ENCODE results near the gene PKLR.
"Not testable (repeated sequence)": the region's sequence is repeated elsewhere in the genome, so short reads cannot be mapped to it uniquely, and the experiment has no call there.

PKLR gene

DNA sequence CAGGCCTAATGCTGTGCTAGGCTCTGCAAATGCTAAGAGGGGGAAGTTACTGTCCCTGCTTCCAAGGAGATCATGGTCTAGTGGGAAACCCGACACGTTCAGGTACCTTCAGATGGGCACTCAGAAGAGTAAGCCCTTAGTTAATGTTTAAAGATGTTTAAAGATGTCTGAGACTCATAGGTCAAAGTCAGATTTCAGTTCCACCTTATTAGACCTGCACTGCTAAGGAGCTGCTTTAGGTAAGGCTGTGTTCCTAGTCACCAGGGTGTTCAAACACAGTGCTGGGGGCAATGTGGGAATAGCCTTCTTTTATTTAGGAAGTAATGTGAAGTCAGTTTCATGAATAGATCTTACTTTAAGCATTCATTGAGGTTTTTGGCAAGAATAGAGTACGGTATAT is 15.7 kb upstream of the PKLR start:
- no peak for DNase-seq

GRCh38 chr1:155313261-155313660 is 12.0 kb upstream of the PKLR start:
- no peak for DNase-seq

GRCh38 chr1:155309423-155310021 is 8.3 kb upstream of the PKLR start:
- no peak for DNase-seq

DNA sequence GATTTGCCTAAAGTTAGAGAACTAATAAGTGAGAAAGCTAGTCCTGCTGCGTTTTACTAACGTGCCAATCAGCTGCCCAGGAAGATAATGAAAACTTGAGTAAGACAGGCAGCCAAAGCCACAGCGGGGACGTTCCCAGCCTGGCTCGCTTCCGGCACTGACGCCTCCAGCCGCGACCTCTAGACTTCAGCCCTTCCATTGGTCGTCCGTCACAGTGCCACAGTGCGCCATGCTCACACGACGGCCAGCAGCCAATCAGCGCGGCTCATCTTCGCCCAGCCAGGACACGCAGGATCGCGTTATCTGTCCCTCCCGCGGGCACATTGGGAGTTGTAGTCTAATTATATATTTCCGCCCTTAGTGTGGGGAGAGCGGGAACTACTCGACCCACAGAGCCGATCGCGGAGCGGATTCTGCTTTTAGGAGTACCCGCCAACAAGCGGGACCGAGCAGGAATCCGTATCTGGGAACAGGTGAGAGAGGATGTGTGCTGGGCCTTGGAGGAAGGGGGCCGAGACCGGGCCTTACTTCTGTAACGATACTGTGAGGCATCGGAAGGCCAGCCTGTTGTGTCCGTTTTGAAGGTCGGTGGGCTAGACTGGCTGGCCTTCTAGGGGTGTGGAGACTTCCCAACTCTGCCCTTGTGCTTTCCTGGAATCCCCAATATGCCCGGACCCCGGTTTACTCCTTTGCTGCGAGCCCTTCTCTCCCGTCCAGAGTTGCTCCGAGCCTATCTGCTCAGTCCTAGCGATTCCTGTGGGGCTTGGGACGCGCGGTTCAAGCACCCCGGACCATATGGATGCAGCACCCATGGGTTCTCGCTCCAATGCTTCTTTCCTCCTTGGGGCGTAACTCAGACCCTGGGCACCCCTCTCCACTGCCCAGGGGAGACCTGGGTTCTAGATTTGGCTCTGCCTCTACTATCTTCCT is 7.5 kb upstream of the PKLR start, which contains the start of gene FDPS:
FDPS (plus strand) TSS at position 374 of the 930 bp plus-strand sequence. CDS start 924 bp downstream, outside the sequence.
- peak; percentile 98 for DNase-seq

DNA sequence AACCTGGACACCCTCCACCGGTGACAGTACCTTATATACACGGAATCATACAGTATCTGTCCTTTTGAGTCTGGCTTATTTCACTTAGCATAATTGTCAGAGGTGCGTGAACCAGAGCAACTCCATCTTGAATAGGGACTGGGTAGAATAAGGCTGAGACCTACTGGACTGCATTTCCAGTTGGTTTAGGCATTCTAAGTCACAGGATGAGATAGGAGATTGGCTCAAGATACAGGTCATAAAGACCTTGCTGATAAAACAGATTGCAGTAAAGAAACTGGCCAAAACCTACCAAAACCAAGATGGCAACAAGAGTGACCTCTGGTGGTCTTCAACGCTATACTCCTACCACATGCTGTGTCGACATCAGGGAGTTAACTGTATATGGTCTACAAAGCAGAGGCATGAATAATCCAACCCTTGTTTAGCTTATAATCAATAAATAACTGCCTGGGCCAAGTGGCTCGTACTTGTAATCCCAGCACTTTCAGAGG is 6.1 kb upstream of the PKLR start:
- no peak for DNase-seq

GRCh38 chr1:155305881-155306391 is 4.7 kb upstream of the PKLR start:
- DNase-seq = no peak

- no peak for DNase-seq
Measured at GRCh38 chr1:155304558-155305063, 3.4 kb upstream of the PKLR start.

DNA sequence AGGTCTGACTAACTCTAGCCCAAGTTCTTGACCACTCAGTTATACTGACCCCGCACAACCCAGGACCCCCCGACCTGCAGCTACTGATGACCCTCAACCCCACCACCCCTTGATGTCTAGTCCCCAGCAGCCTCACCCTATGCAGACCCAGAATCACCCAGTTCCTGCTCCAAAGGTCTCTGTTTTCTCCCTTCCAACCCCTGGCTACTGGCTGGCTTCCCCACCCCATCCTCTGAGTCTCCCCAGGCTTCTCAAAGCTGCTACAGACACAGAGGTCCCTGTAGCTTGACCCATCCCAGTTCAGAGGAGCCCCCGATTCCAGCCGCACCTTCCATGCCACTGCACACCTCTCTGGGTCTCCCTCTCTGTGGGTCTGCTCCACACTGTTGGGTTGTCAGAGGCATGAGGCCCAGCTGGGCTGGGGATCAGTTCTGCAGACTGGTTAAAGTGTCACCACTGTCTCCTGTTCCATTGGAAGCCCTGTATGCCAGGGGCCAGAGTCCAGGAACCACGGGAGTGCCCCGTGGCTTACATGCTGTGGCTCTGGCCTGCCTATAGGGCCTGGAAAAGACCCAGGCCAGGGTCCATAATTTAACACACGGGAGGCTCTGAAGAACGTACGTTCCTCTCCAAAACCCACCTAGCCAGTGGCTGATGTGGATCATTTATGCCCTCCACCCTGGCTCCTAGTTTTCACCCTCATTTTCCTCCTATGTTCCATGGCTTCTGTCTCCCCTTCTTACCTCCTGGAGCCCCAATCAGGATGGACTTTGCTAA is 497 bp downstream of the PKLR start:
- no peak for DNase-seq

GRCh38 chr1:155300024-155300423 is 1.2 kb downstream of the PKLR start:
- no peak for DNase-seq

DNA sequence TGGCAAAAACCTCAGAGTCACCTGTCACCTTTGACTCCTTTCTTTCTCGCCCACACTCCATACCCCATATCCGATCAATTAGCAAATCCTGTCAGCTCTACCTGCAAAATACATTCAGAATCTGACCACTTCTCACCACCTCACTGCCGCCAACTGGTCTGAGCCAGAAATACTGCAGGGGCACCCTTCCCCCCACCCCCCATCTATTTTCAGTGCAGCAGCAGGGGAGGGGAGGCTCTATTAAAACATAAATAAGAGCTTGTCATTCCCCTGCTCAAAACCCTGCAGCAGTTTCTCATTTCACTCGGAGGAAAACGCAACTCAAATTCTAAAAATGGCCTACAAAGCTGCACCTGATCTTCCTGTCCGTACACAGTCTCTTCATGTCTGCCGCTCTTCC is 3.9 kb downstream of the PKLR start:
- no peak for DNase-seq

DNA sequence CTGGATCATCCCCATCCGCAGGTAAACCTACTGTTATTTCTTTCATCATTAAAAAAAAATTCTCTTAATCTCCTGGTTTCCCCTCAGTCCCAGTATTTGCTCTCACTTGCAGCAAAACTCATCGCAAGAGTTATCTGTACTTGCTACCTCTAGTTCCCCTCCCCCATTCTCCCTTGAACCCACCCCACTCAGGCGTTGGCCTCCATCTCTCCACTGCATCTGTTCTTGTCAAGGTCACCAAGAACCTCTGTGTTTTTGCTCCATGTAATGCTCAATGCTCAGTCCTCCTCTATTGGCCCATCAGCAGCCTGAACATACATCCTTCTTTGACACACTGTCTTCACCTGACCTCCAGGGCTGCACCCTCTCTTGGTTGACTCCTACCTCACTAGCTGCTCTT is 4.6 kb downstream of the PKLR start:
- no peak for DNase-seq

DNA sequence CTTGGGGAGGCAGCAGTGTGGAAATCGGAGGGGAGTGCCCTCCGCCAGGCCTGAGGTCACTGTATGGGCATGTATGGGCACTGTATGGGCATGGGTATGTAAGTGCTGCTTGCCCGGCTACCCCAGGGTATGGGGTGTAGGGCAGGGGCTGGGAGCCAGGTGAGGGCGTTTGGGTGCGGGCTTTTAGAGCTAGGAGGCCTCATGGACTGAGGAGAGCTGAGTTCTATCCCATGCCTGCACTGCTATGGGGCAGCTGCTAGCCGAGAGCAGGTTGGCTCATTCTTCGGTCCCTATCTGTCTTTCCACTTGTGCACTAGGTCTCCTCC is 5.3 kb downstream of the PKLR start:
- no peak for DNase-seq

DNA sequence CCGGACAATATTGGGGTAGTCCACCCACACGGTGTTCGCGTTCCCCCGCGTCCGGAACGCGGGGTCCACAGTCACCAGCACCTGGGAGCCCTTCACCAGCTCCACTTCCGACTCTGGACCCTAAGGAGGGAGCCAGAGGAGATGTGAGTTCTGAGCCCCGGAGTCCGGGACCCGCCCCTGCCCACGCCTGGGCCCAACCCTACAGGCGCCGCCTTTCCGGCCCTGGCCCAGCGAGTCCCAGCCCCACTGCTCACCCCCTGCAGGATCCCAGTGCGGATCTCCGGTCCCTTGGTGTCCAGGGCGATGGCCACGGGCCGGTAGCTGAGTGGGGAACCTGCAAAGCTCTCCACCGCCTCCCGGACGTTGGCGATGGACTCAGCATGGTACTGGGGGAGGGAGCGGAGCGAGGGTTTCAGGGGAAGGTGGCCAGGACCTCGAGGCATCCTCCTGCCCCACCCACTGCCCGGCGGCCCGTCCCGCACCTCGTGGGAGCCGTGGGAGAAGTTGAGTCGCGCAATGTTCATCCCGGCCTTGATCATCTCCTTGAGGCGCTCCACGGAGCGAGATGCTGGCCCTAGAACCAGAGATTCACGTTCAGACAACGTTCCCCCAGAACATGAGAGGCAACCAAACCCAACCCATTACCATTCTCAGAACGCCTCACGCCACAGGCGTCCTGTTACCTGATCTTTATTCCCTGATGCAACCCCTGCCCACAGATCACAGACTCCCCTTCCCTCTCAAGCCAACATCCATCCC is 5.9 kb downstream of the PKLR start:
- DNase-seq = no peak

DNA sequence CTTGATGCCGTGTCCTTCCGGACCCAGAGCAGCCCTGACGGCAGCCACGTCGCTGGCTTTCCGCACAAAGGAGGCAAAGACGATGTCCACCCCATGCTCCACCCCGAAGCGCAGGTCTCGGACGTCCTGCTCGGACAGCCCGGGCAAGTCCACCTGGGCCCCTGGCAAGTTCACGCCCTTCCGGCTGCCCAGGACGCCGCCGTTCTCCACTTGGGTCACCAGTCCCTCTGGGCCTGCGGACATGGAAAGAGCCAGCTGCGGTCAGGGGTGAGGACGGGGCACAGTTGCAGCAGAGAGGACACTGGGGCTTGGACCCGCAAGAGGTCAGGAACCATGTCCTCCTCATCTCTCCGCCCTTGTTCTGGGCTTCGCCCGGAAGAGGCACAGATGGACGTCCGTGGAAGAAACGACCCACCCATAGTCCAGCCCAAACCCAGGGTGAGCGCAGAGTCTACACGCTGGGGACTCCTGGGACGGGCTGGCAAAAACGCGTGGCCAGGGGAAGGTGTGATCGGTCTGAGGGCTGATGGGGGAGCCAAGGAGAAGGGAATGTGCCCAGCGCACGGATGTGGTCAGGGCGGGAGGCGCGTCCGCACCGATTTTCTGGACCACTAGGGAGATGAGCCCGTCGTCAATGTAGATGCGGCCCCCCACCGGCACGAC is 6.6 kb downstream of the PKLR start:
- DNase-seq = no peak

GRCh38 chr1:155293086-155293749 is 8.0 kb downstream of the PKLR start:
- no peak for DNase-seq

DNA sequence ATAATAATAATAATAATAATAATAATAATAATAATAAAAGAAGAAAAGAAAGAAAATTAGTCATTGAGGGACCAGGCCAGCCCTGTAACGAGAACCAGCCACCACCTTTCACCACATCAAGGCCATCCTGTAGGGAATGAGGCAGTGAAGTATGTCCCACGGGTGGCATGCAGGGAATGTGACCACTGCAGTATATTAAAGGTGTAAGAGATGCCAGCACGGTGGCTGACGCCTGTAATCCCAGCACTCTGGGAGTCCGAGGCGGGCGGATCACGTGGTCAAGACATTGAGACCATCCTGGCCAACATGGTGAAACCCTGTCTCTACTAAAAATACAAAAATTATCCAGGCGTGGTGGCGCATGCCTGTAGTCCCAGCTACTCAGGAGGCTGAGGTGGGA is 10.2 kb downstream of the PKLR start:
- DNase-seq = not testable (repeated sequence)

- no peak for DNase-seq
Measured at GRCh38 chr1:155287987-155288543, 13.2 kb downstream of the PKLR start.

DNA sequence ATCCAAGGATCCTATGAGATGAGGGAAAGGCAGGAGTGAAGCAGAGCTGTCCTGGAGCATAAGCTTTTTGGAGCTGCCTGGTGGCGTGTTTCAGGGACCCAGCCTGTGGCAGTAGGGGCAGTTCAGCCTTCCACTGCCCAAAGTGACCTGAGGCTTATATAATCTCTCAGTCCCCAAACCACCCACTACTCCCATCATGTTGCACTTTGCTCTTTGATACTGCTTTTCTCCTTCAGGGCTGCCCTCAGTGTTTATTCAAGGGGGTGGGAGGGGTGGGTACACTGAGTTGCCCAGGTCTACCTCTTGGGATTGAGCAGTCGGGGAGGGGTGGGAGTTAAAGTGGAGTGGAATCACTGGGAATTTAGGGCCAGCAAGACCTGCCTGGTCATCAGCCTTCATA is 14.7 kb downstream of the PKLR start:
- DNase-seq = no peak

DNA sequence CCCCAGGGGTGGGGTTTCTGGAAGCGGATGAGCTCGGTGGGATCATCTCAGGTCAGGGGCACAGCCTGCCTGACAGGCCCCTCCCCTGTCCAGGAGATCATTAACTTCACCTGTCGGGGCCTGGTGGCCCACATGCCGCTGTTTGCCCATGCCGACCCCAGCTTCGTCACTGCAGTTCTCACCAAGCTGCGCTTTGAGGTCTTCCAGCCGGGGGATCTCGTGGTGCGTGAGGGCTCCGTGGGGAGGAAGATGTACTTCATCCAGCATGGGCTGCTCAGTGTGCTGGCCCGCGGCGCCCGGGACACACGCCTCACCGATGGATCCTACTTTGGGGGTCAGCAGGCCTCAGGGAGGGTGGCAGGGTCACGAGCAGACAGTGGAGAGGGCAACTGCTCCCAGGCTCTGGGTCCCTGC is 15.6 kb downstream of the PKLR start:
- no peak for DNase-seq

GRCh38 chr1:155285063-155285462 is 16.2 kb downstream of the PKLR start:
- DNase-seq = no peak

DNA sequence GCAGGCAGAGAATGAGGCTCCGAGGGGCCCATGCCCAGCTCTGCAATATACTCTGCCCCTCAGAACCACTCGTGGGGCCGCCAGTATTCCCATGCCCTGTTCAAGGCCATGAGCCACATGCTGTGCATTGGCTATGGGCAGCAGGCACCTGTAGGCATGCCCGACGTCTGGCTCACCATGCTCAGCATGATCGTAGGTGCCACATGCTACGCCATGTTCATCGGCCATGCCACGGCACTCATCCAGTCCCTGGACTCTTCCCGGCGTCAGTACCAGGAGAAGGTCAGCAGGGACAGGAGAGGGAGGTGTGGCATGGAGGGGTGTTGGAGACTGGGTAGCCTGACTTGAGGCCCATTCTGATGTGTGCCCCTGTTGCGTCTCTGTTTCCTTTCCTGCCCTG is 16.8 kb downstream of the PKLR start:
- DNase-seq = no peak
